ENCODE measurements around the gene SKI.

The SKI gene

DNA sequence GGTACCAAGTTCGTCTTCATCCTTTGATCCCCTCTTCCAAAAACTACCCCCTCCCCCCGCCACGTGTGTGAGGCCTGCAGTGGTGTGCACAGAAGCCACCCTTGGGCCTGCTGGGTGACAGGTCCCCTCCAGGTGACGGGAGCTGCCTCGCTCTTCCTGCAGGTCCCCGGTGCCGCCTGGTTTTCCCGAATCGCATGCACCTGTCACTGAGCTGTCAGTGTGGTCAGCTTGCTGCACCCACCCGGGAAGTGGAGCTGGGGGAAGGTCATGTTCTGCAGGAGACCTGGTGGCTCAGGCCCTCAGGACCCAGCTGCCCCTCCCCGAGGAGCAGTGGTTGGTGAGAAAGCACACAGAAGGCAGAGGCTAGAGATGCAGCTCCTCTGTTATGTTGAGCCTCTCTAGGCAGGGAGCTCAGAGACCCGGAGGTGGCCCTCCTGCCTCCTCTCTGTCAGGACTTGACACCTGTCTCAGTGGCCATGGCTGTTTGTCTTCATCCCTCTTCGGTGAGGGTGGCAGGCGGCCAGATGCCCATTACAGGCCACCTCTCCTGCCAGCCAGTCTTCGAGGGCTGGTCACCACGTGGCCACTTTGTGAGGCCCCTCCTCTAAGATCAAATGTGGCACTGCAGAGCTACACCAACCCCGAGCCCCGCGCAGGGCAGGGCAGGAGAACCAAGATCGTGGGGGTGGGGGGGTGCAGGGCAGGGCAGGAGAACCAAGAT is 60.9 kb downstream of the SKI start:
- Histone ChIP-seq H3K4me2 (ENCODE audit: low read length) (no peak overlapping the region), H3K79me2 (ENCODE audit: low read length) (peaks cover 49% of the 10 kb centered on the region)

DNA sequence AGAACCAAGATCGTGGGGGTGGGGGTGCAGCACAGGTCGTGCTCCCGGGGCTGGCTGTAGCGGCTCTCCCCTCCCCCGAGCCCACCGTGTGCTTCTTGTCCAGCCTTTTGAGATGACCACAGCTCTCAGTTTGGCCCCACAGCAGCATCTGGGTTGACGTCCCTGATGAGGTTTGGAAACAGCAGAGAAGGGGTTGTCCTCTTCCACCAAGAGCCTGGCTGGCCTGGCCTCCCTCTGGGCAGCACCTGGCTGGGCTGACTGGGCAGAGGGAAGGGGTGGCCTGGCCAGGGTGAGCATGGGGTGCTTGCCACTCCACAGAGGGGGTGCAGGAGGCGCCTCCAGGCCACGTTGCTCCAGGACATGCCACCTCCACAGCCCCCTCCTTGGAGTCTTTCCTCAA is 61.5 kb downstream of the SKI start:
- Histone ChIP-seq H3K79me2 (ENCODE audit: low read length) (peaks cover 55% of the 10 kb centered on the region), H2AFZ (ENCODE audit: low read depth, low read length) (no peak overlapping the region), H3K9ac (ENCODE audit: low read length) (no peak overlapping the region), H4K20me1 (ENCODE audit: insufficient read depth, low read length) (peaks cover 87% of the 10 kb centered on the region), H3K4me3 (ENCODE audit: low read length) (peak overlapping the region; percentile 68), H3K9me3 (ENCODE audit: insufficient read depth, low read length) (no peaks in the 10 kb centered on the region), H3K4me2 (ENCODE audit: low read length) (peak overlapping the region; percentile 88), H3K27me3 (ENCODE audit: low read depth, low read length) (peaks cover 18% of the 10 kb centered on the region), H3K36me3 (replicated peaks; ENCODE audit: low read depth, low read length) (no peaks in the 10 kb centered on the region), H3K27ac (ENCODE audit: low read length) (no peak overlapping the region), H3K4me1 (ENCODE audit: low read length) (peaks cover 19% of the 10 kb centered on the region)
- TF ChIP-seq EZH2phosphoT487 (IDR thresholded peaks at IDR 0.05; ENCODE audit: low read depth), result no peak
- TF ChIP-seq, protein P1, sequence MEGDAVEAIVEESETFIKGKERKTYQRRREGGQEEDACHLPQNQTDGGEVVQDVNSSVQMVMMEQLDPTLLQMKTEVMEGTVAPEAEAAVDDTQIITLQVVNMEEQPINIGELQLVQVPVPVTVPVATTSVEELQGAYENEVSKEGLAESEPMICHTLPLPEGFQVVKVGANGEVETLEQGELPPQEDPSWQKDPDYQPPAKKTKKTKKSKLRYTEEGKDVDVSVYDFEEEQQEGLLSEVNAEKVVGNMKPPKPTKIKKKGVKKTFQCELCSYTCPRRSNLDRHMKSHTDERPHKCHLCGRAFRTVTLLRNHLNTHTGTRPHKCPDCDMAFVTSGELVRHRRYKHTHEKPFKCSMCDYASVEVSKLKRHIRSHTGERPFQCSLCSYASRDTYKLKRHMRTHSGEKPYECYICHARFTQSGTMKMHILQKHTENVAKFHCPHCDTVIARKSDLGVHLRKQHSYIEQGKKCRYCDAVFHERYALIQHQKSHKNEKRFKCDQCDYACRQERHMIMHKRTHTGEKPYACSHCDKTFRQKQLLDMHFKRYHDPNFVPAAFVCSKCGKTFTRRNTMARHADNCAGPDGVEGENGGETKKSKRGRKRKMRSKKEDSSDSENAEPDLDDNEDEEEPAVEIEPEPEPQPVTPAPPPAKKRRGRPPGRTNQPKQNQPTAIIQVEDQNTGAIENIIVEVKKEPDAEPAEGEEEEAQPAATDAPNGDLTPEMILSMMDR (IDR thresholded peaks at IDR 0.05; ENCODE audit: low read depth, low read length), result no peak

More for the DNA sequence above, 60.9 kb downstream of the SKI start:
- H3K27me3 ChIP-seq (ENCODE audit: low read depth, low read length), result peaks cover 18% of the 10 kb centered on the region
- H3K4me3 ChIP-seq (ENCODE audit: low read length), result no peak overlapping the region
- H2AFZ ChIP-seq (ENCODE audit: low read depth, low read length), result no peak overlapping the region
- no peak overlapping the region for H3K27ac ChIP-seq (ENCODE audit: low read length)
- H3K9ac ChIP-seq (ENCODE audit: low read length), result no peak overlapping the region
- H3K9me3 ChIP-seq (ENCODE audit: insufficient read depth, low read length), result no peaks in the 10 kb centered on the region
- peaks cover 19% of the 10 kb centered on the region for H3K4me1 ChIP-seq (ENCODE audit: low read length)
- H3K36me3 ChIP-seq (replicated peaks; ENCODE audit: low read depth, low read length), result no peaks in the 10 kb centered on the region
- H4K20me1 ChIP-seq (ENCODE audit: insufficient read depth, low read length), result peaks cover 87% of the 10 kb centered on the region
- TF ChIP-seq, protein P1 (IDR thresholded peaks at IDR 0.05; ENCODE audit: low read depth, low read length), result no peak
- no peak for TF ChIP-seq EZH2phosphoT487 (IDR thresholded peaks at IDR 0.05; ENCODE audit: low read depth)

DNA sequence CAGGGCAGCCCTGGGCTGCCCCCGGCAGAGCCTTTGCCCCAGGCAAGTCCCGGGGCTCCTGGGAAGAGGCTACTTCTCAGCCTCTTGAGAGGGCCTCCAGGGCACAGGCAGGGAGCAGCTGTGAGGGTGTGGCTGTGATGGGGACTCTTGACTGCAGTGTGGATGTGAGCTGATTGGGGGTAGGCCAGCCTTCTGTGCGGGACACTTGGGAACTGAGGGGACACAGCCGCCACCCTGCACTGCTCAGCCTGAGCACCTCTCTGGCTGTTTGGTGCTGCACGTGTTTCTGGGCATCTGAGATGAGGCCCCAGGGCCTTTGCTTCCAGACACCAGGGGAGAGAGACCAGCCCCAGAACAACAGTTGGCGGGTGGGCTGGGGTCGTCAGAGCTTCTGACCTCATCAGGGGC is 62.1 kb downstream of the SKI start:
- no peak overlapping the region for H3K27ac ChIP-seq (ENCODE audit: low read length)
- no peak overlapping the region for H2AFZ ChIP-seq (ENCODE audit: low read depth, low read length)
- H3K4me2 ChIP-seq (ENCODE audit: low read length), result peak overlapping the region; percentile 88
- no peak for TF ChIP-seq EZH2phosphoT487 (IDR thresholded peaks at IDR 0.05; ENCODE audit: low read depth)
- TF ChIP-seq, protein P1 (IDR thresholded peaks at IDR 0.05; ENCODE audit: low read depth, low read length), result no peak
- no peaks in the 10 kb centered on the region for H3K9me3 ChIP-seq (ENCODE audit: insufficient read depth, low read length)
- H3K4me1 ChIP-seq (ENCODE audit: low read length), result peaks cover 19% of the 10 kb centered on the region
- H3K79me2 ChIP-seq (ENCODE audit: low read length), result peaks cover 60% of the 10 kb centered on the region
- no peaks in the 10 kb centered on the region for H3K36me3 ChIP-seq (replicated peaks; ENCODE audit: low read depth, low read length)
- peak overlapping the region; percentile 29; the same call in 1 of the 2 replicates for H3K9ac ChIP-seq (ENCODE audit: low read length)
- peaks cover 18% of the 10 kb centered on the region for H3K27me3 ChIP-seq (ENCODE audit: low read depth, low read length)
- H3K4me3 ChIP-seq (ENCODE audit: low read length), result peak overlapping the region; percentile 68
- peaks cover 89% of the 10 kb centered on the region for H4K20me1 ChIP-seq (ENCODE audit: insufficient read depth, low read length)

DNA sequence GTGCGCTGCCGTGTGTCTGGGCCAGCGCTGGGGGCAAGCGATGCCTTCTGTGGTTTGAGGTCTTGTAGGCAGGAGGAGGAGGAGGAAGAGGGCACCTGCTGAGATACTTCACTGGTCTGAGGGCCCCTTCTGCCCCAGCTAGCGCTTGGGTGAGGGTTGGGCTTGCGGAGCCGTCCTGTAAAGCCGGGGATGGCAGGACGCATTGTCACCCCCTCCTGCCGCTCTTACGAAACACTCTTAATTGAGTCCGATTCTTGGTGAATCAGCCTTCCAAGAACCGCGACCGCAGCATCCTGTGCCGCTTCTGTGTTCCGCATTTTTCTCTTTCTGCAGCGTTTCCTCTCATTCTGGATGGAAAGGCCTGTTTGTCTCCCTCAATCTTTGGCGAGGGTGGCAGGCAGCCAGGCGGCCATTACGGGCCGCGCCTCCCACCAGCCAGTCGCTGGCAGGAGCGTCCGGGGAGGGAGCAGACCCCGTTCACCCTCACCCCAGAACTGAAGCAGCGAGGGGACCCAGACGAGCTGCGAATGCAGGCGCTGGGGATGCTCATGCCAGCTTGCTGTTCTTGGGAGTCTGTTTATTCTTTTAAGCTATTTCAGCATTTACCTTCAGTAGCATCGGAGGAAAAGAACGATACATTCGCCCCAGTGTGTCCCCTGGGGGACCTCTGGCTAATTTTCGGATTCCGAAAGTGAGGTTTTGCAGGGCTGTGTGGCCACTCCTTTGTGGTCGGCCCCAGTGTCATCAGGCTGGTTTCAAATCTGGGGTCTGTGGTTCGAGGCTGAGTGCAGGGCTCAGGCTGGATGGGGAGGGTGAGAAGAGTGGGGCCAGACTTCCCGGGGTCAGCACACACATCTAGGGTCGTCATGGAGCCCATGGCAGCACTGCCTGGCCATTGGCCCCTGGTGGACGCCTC is 62.7 kb downstream of the SKI start:
- H3K4me2 ChIP-seq (ENCODE audit: low read length), result peak overlapping the region; percentile 88
- H3K9ac ChIP-seq (ENCODE audit: low read length), result peak overlapping the region; percentile 29; the same call in 1 of the 2 replicates
- no peaks in the 10 kb centered on the region for H3K9me3 ChIP-seq (ENCODE audit: insufficient read depth, low read length)
- H3K27ac ChIP-seq (ENCODE audit: low read length), result no peak overlapping the region
- no peak overlapping the region for H2AFZ ChIP-seq (ENCODE audit: low read depth, low read length)
- peak overlapping the region; percentile 68 for H3K4me3 ChIP-seq (ENCODE audit: low read length)
- peaks cover 18% of the 10 kb centered on the region for H3K27me3 ChIP-seq (ENCODE audit: low read depth, low read length)
- peaks cover 64% of the 10 kb centered on the region for H3K79me2 ChIP-seq (ENCODE audit: low read length)
- no peak for TF ChIP-seq EZH2phosphoT487 (IDR thresholded peaks at IDR 0.05; ENCODE audit: low read depth)
- TF ChIP-seq, protein P1 (IDR thresholded peaks at IDR 0.05; ENCODE audit: low read depth, low read length), result no peak
- no peaks in the 10 kb centered on the region for H3K36me3 ChIP-seq (replicated peaks; ENCODE audit: low read depth, low read length)
- H3K4me1 ChIP-seq (ENCODE audit: low read length), result peaks cover 19% of the 10 kb centered on the region
- H4K20me1 ChIP-seq (ENCODE audit: insufficient read depth, low read length), result peaks cover 95% of the 10 kb centered on the region

All from OCI-LY3 (cell line).